IPS-20b (cell line): ENCODE results near the gene FBXL20.

Experiments
- H3K27ac ChIP-seq: one replicate; pipeline ENCODE4 v1.5.1; 2013; ENCODE audit warnings: low read length
- H3K27me3 ChIP-seq: 2 replicates; pipeline ENCODE4 v1.6.1; 2013; ENCODE audit warnings: mild to moderate bottlenecking, low read length, inconsistent platforms; ENCODE audit not compliant: insufficient read depth
- H3K36me3 ChIP-seq: 2 replicates; pipeline ENCODE4 v1.6.1; 2013; ENCODE audit warnings: low read depth, mild to moderate bottlenecking, inconsistent platforms, low read length, moderate library complexity; ENCODE audit not compliant: insufficient read depth
- H3K4me1 ChIP-seq: 2 replicates; pipeline ENCODE4 v1.6.1; 2013; ENCODE audit warnings: mild to moderate bottlenecking, control low read depth, inconsistent platforms, low read length, moderate library complexity; ENCODE audit not compliant: insufficient read depth
- H3K4me3 ChIP-seq: 2 replicates; pipeline ENCODE4 v1.5.1; 2013; ENCODE audit warnings: mild to moderate bottlenecking, low read length, inconsistent platforms
- H3K9ac ChIP-seq: 2 replicates; pipeline ENCODE4 v1.6.1; 2013; ENCODE audit warnings: low read depth, mild to moderate bottlenecking, inconsistent platforms, low read length, moderate library complexity
- H3K9me3 ChIP-seq: 2 replicates; pipeline ENCODE4 v1.6.1; 2013; ENCODE audit warnings: mild to moderate bottlenecking, low read depth, low read length, inconsistent platforms; ENCODE audit not compliant: insufficient read depth

The FBXL20 gene

GRCh38 chr17:39219647-39220154 lies 181.7 kb downstream of the FBXL20 start:
- peaks cover 75% of the 10 kb centered on the region for H3K27me3 ChIP-seq

GRCh38 chr17:39218906-39219305 lies 182.5 kb downstream of the FBXL20 start:
- Histone ChIP-seq H3K27me3 (peaks cover 67% of the 10 kb centered on the region), H3K9ac (no peak overlapping the region)

More at GRCh38 chr17:39219647-39220154, 181.7 kb downstream of the FBXL20 start:
- H3K9ac ChIP-seq: no peak overlapping the region
- no peak overlapping the region for H3K27ac ChIP-seq
- no peak overlapping the region for H3K4me3 ChIP-seq
- H3K36me3 ChIP-seq: no peaks in the 10 kb centered on the region
- peaks cover 4% of the 10 kb centered on the region; the same call in 1 of the 2 replicates for H3K4me1 ChIP-seq
- H3K9me3 ChIP-seq: no peaks in the 10 kb centered on the region

GRCh38 chr17:39217734-39218369 lies 183.6 kb downstream of the FBXL20 start:
- no peaks in the 10 kb centered on the region for H3K9me3 ChIP-seq
- peaks cover 57% of the 10 kb centered on the region for H3K27me3 ChIP-seq
- no peaks in the 10 kb centered on the region for H3K4me1 ChIP-seq
- peak overlapping the region; percentile 48; the same call in 1 of the 2 replicates for H3K4me3 ChIP-seq
- no peak overlapping the region for H3K9ac ChIP-seq
- H3K27ac ChIP-seq: no peak overlapping the region
- no peaks in the 10 kb centered on the region for H3K36me3 ChIP-seq

More at GRCh38 chr17:39218906-39219305, 182.5 kb downstream of the FBXL20 start:
- Histone ChIP-seq H3K4me1 (no peaks in the 10 kb centered on the region; the same call in 1 of the 2 replicates), H3K4me3 (no peak overlapping the region), H3K27ac (no peak overlapping the region), H3K9me3 (no peaks in the 10 kb centered on the region), H3K36me3 (no peaks in the 10 kb centered on the region)

GRCh38 chr17:39213852-39214251 lies 187.6 kb downstream of the FBXL20 start:
- Histone ChIP-seq H3K27me3 (peaks cover 54% of the 10 kb centered on the region), H3K27ac (no peak overlapping the region), H3K9me3 (no peaks in the 10 kb centered on the region), H3K4me1 (peaks cover 7% of the 10 kb centered on the region; the same call in 1 of the 2 replicates), H3K4me3 (no peak overlapping the region), H3K9ac (no peak overlapping the region), H3K36me3 (no peaks in the 10 kb centered on the region)

- H3K36me3 ChIP-seq: no peaks in the 10 kb centered on the region
- peaks cover 10% of the 10 kb centered on the region; the same call in 1 of the 2 replicates for H3K4me1 ChIP-seq
- no peak overlapping the region for H3K27ac ChIP-seq
- no peaks in the 10 kb centered on the region for H3K9me3 ChIP-seq
- H3K27me3 ChIP-seq: peaks cover 49% of the 10 kb centered on the region
- H3K9ac ChIP-seq: no peak overlapping the region
- no peak overlapping the region for H3K4me3 ChIP-seq
These were observed 188.5 kb downstream of the FBXL20 start for GRCh38 chr17:39212841-39213480.

- peaks cover 43% of the 10 kb centered on the region for H3K27me3 ChIP-seq
- H3K27ac ChIP-seq: no peak overlapping the region
- H3K9ac ChIP-seq: no peak overlapping the region
- no peaks in the 10 kb centered on the region for H3K9me3 ChIP-seq
- H3K4me3 ChIP-seq: no peak overlapping the region
- H3K4me1 ChIP-seq: peaks cover 10% of the 10 kb centered on the region; the same call in 1 of the 2 replicates
- H3K36me3 ChIP-seq: no peaks in the 10 kb centered on the region
These were observed 189.1 kb downstream of the FBXL20 start for GRCh38 chr17:39212195-39212810.

- peak overlapping the region; percentile 63; the same call in 1 of the 2 replicates for H3K4me3 ChIP-seq
- H3K36me3 ChIP-seq: peaks cover 2% of the 10 kb centered on the region
- H3K9ac ChIP-seq: peak overlapping the region; percentile 48; the same call in 1 of the 2 replicates
- peaks cover 31% of the 10 kb centered on the region for H3K27me3 ChIP-seq
- H3K9me3 ChIP-seq: no peaks in the 10 kb centered on the region
- no peak overlapping the region for H3K27ac ChIP-seq
- peaks cover 13% of the 10 kb centered on the region; the same call in 1 of the 2 replicates for H3K4me1 ChIP-seq
These were observed 191.4 kb downstream of the FBXL20 start for GRCh38 chr17:39210093-39210434.

GRCh38 chr17:39209317-39210092 lies 191.9 kb downstream of the FBXL20 start:
- Histone ChIP-seq H3K4me1 (peaks cover 13% of the 10 kb centered on the region; the same call in 1 of the 2 replicates), H3K27me3 (peaks cover 31% of the 10 kb centered on the region), H3K9me3 (no peaks in the 10 kb centered on the region), H3K27ac (no peak overlapping the region), H3K4me3 (peak overlapping the region; percentile 63; the same call in 1 of the 2 replicates), H3K9ac (peak overlapping the region; percentile 48; the same call in 1 of the 2 replicates), H3K36me3 (peaks cover 8% of the 10 kb centered on the region)

GRCh38 chr17:39208893-39209292 lies 192.5 kb downstream of the FBXL20 start:
- Histone ChIP-seq H3K27me3 (peaks cover 31% of the 10 kb centered on the region), H3K4me3 (no peak overlapping the region; the same call in 1 of the 2 replicates), H3K9me3 (no peaks in the 10 kb centered on the region), H3K36me3 (peaks cover 14% of the 10 kb centered on the region), H3K9ac (no peak overlapping the region), H3K27ac (no peak overlapping the region), H3K4me1 (peaks cover 13% of the 10 kb centered on the region; the same call in 1 of the 2 replicates)

- Histone ChIP-seq H3K4me1 (peaks cover 13% of the 10 kb centered on the region; the same call in 1 of the 2 replicates), H3K9ac (no peak overlapping the region)
These were observed 193.3 kb downstream of the FBXL20 start for GRCh38 chr17:39208136-39208535.

GRCh38 chr17:39205112-39205526 lies 196.3 kb downstream of the FBXL20 start:
- H3K9ac ChIP-seq: no peak overlapping the region
- H3K9me3 ChIP-seq: no peaks in the 10 kb centered on the region
- no peak overlapping the region for H3K4me3 ChIP-seq
- H3K27ac ChIP-seq: no peak overlapping the region
- peaks cover 17% of the 10 kb centered on the region; the same call in 1 of the 2 replicates for H3K4me1 ChIP-seq
- peaks cover 17% of the 10 kb centered on the region for H3K27me3 ChIP-seq
- H3K36me3 ChIP-seq: peaks cover 49% of the 10 kb centered on the region

More at GRCh38 chr17:39208136-39208535, 193.3 kb downstream of the FBXL20 start:
- peaks cover 22% of the 10 kb centered on the region for H3K36me3 ChIP-seq
- no peaks in the 10 kb centered on the region for H3K9me3 ChIP-seq
- H3K4me3 ChIP-seq: no peak overlapping the region
- H3K27me3 ChIP-seq: peaks cover 31% of the 10 kb centered on the region
- H3K27ac ChIP-seq: no peak overlapping the region
